B cell (primary cell): ENCODE measurements around the gene TCF12. TPM values are rescaled to one million over a fixed set of nuclear protein-coding genes. Genes with fewer than 3 reads are reported as not detected.
A peak's percentile ranks its signal among the peaks of the same experiment; 100 is the strongest.

Source experiments
- ATAC-seq: fragments of 200-7000 bp; cut with Tn5 transposase; one replicate; pipeline ENCODE4 v1.10.0; 2021; ENCODE audit warnings: low read depth, mild to moderate bottlenecking, moderate number of reproducible peaks, moderate library complexity
- CTCF ChIA-PET: fragments of 350-600 bp; sonication (Branson Sonifier 250); formaldehyde crosslinking; loops from one replicate; lab custom pipeline; 2021; ENCODE audit warnings: antibody characterized with exemption, inconsistent platforms; lab: Charles Lee
- POLR2A ChIA-PET: fragments of 350-600 bp; sonication (Branson Sonifier 250); formaldehyde crosslinking; loops from one replicate; lab custom pipeline; 2021; ENCODE audit warnings: antibody characterized with exemption; lab: Charles Lee
- DNase-seq: peaks from one replicate; pipeline ENCODE4 v3.0.0; 2013
- H2AFZ ChIP-seq: 2 replicates; pipeline ENCODE4 v1.6.1; 2012; ENCODE audit warnings: mild to moderate bottlenecking, low read depth, low read length; ENCODE audit not compliant: insufficient read depth, poor library complexity, severe bottlenecking
- H3K27ac ChIP-seq, 2 donors: 1 replicate in 1 of 2; 2 replicates in 1 of 2; pipeline ENCODE4 v1.5.1; 2012 to 2013; ENCODE audit warnings: low read length in 2 of 2, mild to moderate bottlenecking in 2 of 2, moderate library complexity in 1 of 2
- H3K27me3 ChIP-seq, 4 experiments: fragments of 200-600 bp in 1 of 4; sonication (generic) in 1 of 4; replicated peaks in 1 of 4; 1 replicate in 2 of 4; 2 replicates in 2 of 4; pipeline versions ENCODE4 v1.6.1 to v1.7.0; 2013 to 2016; ENCODE audit warnings: low read length in 3 of 4, mild to moderate bottlenecking in 2 of 4, mixed read lengths in 1 of 4, moderate library complexity in 1 of 4; ENCODE audit not compliant: insufficient read depth in 4 of 4, control insufficient read depth in 3 of 4; ENCODE audit errors: control extremely low read depth in 1 of 4
- H3K36me3 ChIP-seq, 2 experiments: replicated peaks in 1 of 2; 1 replicate in 1 of 2; 2 replicates in 1 of 2; pipeline versions ENCODE4 v1.6.1 to v1.7.1; 2013; ENCODE audit warnings: low read length in 1 of 2; ENCODE audit not compliant: insufficient read depth in 2 of 2, control insufficient read depth in 1 of 2; ENCODE audit errors: control extremely low read depth in 1 of 2, extremely low read depth in 1 of 2
- H3K4me1 ChIP-seq, 2 donors: fragments of 200-600 bp in 1 of 2; sonication (generic) in 1 of 2; 1 replicate in 1 of 2; 2 replicates in 1 of 2; pipeline versions ENCODE4 v1.5.1 to v1.6.1; 2013 to 2017; ENCODE audit warnings: low read length in 2 of 2; ENCODE audit not compliant: control insufficient read depth in 2 of 2, insufficient read depth in 2 of 2
- H3K4me2 ChIP-seq: replicated peaks from 2 replicates; pipeline ENCODE3; 2012; ENCODE audit warnings: mild to moderate bottlenecking, low read depth, low read length; ENCODE audit not compliant: poor library complexity, severe bottlenecking
- H3K4me3 ChIP-seq, 5 experiments: fragments of 200-600 bp in 1 of 5; sonication (generic) in 1 of 5; 1 replicate in 3 of 5; 2 replicates in 2 of 5; pipeline versions ENCODE4 v1.5.1 to v1.7.0; 2011 to 2016; ENCODE audit warnings: low read length in 4 of 5, mild to moderate bottlenecking in 4 of 5, low read depth in 2 of 5, control low read depth in 1 of 5, moderate library complexity in 1 of 5; ENCODE audit not compliant: insufficient read depth in 1 of 5; ENCODE audit errors: control extremely low read depth in 1 of 5, extremely low read depth in 1 of 5
- H3K79me2 ChIP-seq: fragments of 200-600 bp; sonication (generic); one replicate; pipeline ENCODE4 v1.6.0; 2016; ENCODE audit warnings: low read length; ENCODE audit not compliant: control insufficient read depth, insufficient read depth
- H3K9ac ChIP-seq: fragments of 200-600 bp; sonication (generic); 2 replicates; pipeline ENCODE4 v1.6.1; 2017; ENCODE audit warnings: mild to moderate bottlenecking, low read length, moderate library complexity
- H3K9me3 ChIP-seq, 3 donors: one replicate each; pipeline versions ENCODE4 v1.6.1 to v1.7.1; 2013; ENCODE audit warnings: low read length in 2 of 3; ENCODE audit not compliant: control insufficient read depth in 2 of 3, insufficient read depth in 1 of 3; ENCODE audit errors: control extremely low read depth in 1 of 3
- H4K20me1 ChIP-seq: 2 replicates; pipeline ENCODE4 v1.6.0; 2012; ENCODE audit warnings: mild to moderate bottlenecking, low read length; ENCODE audit not compliant: insufficient read depth, control insufficient read depth, poor library complexity, severe bottlenecking
- H3K27ac Mint-ChIP-seq: one replicate; pipeline ENCODE4 v1.8.0; 2021; ENCODE audit warnings: mixed read lengths
- H3K27me3 Mint-ChIP-seq: one replicate; pipeline ENCODE4 v1.8.0; 2021; ENCODE audit warnings: mixed read lengths
- H3K4me1 Mint-ChIP-seq: one replicate; pipeline ENCODE4 v1.8.0; 2021; ENCODE audit warnings: mixed read lengths
- H3K4me3 Mint-ChIP-seq: one replicate; pipeline ENCODE4 v1.8.0; 2021; ENCODE audit warnings: mixed read lengths
- H3K9me3 Mint-ChIP-seq: one replicate; pipeline ENCODE4 v1.8.0; 2022; ENCODE audit warnings: mixed read lengths; ENCODE audit not compliant: insufficient read depth
- CTCF ChIP-seq: fragments of 200-600 bp; IDR thresholded peaks from one replicate; pipeline ENCODE4 v1.8.0; 2022; ENCODE audit warnings: antibody characterized with exemption, mild to moderate bottlenecking
- EZH2 ChIP-seq: IDR thresholded peaks from 2 replicates; pipeline ENCODE4 v1.6.1; 2012; ENCODE audit warnings: borderline replicate concordance, low read depth, mild to moderate bottlenecking, moderate library complexity, low read length; ENCODE audit not compliant: insufficient read depth, poor library complexity, severe bottlenecking
- WGBS: methylation state at CpG from one replicate; pipeline ENCODE4 v1.1.5; 2013; ENCODE audit warnings: missing lambda C conversion rate; ENCODE audit not compliant: insufficient coverage; 5-methylcytosine and 5-hydroxymethylcytosine counted together
- intact Hi-C: fragments of 100-400 bp; cut with micrococcal nuclease; formaldehyde crosslinking; loops from one replicate; pipeline ENCODE4 v1.10.0; 2022
- polyA plus RNA-seq: library from polyadenylated mRNA; depleted of rRNA; stranded (reverse); fragments of >200 nt; gene quantifications from 2 replicates; pipeline ENCODE4 v1.2.3, GENCODE V29; 2012
- total RNA-seq, 2 donors: library from RNA; stranded (reverse); fragments of 120-200 nt in 1 of 2; gene quantifications; 1 replicate in 1 of 2; 2 replicates in 1 of 2; pipeline versions ENCODE4 v1.2.3 to v1.2.4, GENCODE V29; 2013 to 2022

TCF12 gene
- total and polyA plus RNA-seq, 2 donors (not counting 1 experiment from before 2014, with no cell fraction given): 27.1 to 131 TPM

GRCh38 chr15:57118013-57118799, 199.8 kb downstream of the TCF12 start:
- H3K4me1 ChIP-seq: peaks cover 0 to 8% of the 10 kb centered on the region in 2 donors
- no peak for TF ChIP-seq EZH2
- no peak for TF ChIP-seq CTCF
- H3K4me1 Mint-ChIP-seq: peaks cover 20% of the 10 kb centered on the region
- no peaks in the 10 kb centered on the region for H4K20me1 ChIP-seq
- no peaks in the 10 kb centered on the region for H3K9me3 Mint-ChIP-seq
- POLR2A ChIA-PET: no interaction called here
- no peak overlapping the region for H2AFZ ChIP-seq
- no peak for ATAC-seq
- DNase-seq: no peak
- H3K4me3 Mint-ChIP-seq: no peak overlapping the region
- CTCF ChIA-PET: interaction anchor here (0.6 to 0.9 kb wide), 2 partner anchors 18 to 21 kb away, joined by 3 read pairs; no protein-coding TSS in a partner anchor
- no peak overlapping the region for H3K27ac Mint-ChIP-seq
- peaks cover 6% of the 10 kb centered on the region for H3K79me2 ChIP-seq
- H3K27me3 ChIP-seq: no peaks in the 10 kb centered on the region
- no peak overlapping the region for H3K4me3 ChIP-seq
- no peaks in the 10 kb centered on the region for H3K9me3 ChIP-seq
- WGBS: no CpG with 5 or more reads among the region's 2 CpGs
- intact Hi-C loops: no loop called here
- H3K4me2 ChIP-seq: no peak overlapping the region
- H3K9ac ChIP-seq: no peak overlapping the region
- H3K27ac ChIP-seq: no peak overlapping the region
- H3K27me3 Mint-ChIP-seq: no peaks in the 10 kb centered on the region
- no peaks in the 10 kb centered on the region for H3K36me3 ChIP-seq

DNA sequence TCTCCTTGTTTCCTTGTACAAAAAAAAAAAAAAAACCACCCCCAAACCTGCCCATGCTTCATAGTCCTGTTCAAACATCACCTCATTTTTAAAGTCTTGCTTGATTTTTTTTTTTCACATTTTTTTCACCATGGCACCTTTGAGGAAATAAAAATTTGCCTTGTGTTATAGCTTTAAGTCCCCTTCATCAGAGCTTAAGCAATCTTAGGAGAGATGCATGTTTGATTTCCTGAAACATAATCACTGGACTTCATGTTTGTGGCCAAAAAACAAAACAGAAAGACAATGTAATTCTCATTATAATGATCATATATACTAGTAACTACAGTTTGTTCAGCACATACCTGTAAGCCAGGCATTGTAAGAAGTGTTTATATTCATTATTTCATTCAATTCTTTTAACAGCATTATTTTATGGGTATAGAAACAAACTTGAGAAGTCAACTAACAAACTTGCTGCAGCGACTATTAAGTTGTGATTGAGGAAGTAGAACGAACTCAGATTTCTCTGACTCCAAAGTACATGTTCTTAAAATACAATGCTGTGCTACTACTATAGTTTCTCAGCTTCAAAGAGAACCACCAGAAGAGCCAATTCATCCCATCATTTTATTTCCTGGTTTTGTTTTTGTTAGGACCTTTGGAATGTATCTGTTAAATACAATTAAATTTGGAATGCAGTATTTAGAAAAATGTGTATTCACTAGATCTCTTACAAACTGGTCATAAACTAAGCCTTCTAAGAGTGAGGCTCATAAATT, 203.8 kb downstream of the TCF12 start:
- Mint-ChIP-seq H3K27me3 (no peaks in the 10 kb centered on the region), H3K4me1 (peaks cover 20% of the 10 kb centered on the region), H3K4me3 (no peak overlapping the region), H3K9me3 (no peaks in the 10 kb centered on the region), H3K27ac (no peak overlapping the region)
- Histone ChIP-seq H4K20me1 (no peaks in the 10 kb centered on the region), H3K4me2 (peak overlapping the region; percentile 7), H3K9ac (no peak overlapping the region), H3K36me3 (no peaks in the 10 kb centered on the region), H3K27me3 (no peaks in the 10 kb centered on the region), H3K4me3 (no peak overlapping the region), H2AFZ (no peak overlapping the region), H3K4me1 (peaks cover 0 to 8% of the 10 kb centered on the region in 2 donors), H3K9me3 (no peaks in the 10 kb centered on the region), H3K27ac (no peak overlapping the region), H3K79me2 (no peaks in the 10 kb centered on the region)
- POLR2A ChIA-PET: no interaction called here
- TF ChIP-seq EZH2 (no peak), CTCF (no peak)
- no CpG with 5 or more reads among the region's 2 CpGs for WGBS
- ATAC-seq (no peak), DNase-seq (no peak)
- intact Hi-C loops: no loop called here
- CTCF ChIA-PET: interaction anchor here (1.4 kb wide), 1 partner anchor 9 kb away, joined by 3 read pairs; no protein-coding TSS in a partner anchor
